Erythroblast (primary cell): ENCODE data around the gene ACADS.

Source experiments
- GATA1 ChIP-seq: IDR thresholded peaks from 2 replicates; pipeline ENCODE4 v1.6.1; 2011; ENCODE audit warnings: low read depth, mild to moderate bottlenecking, control low read depth, low read length, moderate library complexity
- POLR2A ChIP-seq: IDR thresholded peaks from 2 replicates; pipeline ENCODE4 v1.6.1; 2011; ENCODE audit warnings: mild to moderate bottlenecking, low read length

GRCh38 chr12:120719072-120719471, 6.6 kb upstream of the ACADS start:
- TF ChIP-seq POLR2A: no peak
- no peak for TF ChIP-seq GATA1
